Psoas muscle (tissue), 8 donors: ENCODE results near the gene TNFAIP8L2. TPM values are rescaled to one million over a fixed set of nuclear protein-coding genes. Genes with fewer than 3 reads are reported as not detected.

Source experiments
- ATAC-seq, 4 donors: fragments of 200-7000 bp; cut with Tn5 transposase; one replicate each; pipeline ENCODE4 v1.9.1; 2020; ENCODE audit warnings: moderate library complexity in 3 of 4, mild to moderate bottlenecking in 2 of 4
- DNase-seq, 2 donors: peaks; one replicate each; pipeline ENCODE4 v3.0.0-alpha.2; 2020
- H3K27ac ChIP-seq: fragments of 200-600 bp; one replicate; pipeline ENCODE4 v1.8.0; 2022
- H3K27me3 ChIP-seq, 3 donors: fragments of 200-600 bp in 1 of 3; one replicate each; pipeline versions ENCODE4 v1.6.1 to v1.8.0; 2013 to 2022; ENCODE audit warnings: low read length in 2 of 3, mild to moderate bottlenecking in 2 of 3, moderate library complexity in 1 of 3; ENCODE audit not compliant: insufficient read depth in 3 of 3
- H3K36me3 ChIP-seq, 2 donors: fragments of 200-600 bp in 1 of 2; one replicate each; pipeline versions ENCODE4 v1.6.1 to v1.8.0; 2013 to 2022; ENCODE audit warnings: low read depth in 1 of 2, mild to moderate bottlenecking in 1 of 2, moderate library complexity in 1 of 2; ENCODE audit not compliant: insufficient read depth in 1 of 2
- H3K4me1 ChIP-seq: fragments of 200-600 bp; one replicate; pipeline ENCODE4 v1.8.0; 2022
- H3K4me3 ChIP-seq: fragments of 200-600 bp; one replicate; pipeline ENCODE4 v1.8.0; 2022; ENCODE audit warnings: mild to moderate bottlenecking
- H3K9me3 ChIP-seq: fragments of 200-600 bp; one replicate; pipeline ENCODE4 v1.8.0; 2022
- CTCF ChIP-seq: fragments of 200-600 bp; IDR thresholded peaks from one replicate; pipeline ENCODE4 v1.8.0; 2022; ENCODE audit warnings: antibody characterized with exemption
- WGBS, 3 donors: extraction: QIAGEN DNeasy Blood & Tissue Kit; methylation state at CpG; one replicate each; pipeline versions ENCODE4 v1.1.6 to v1.1.7; 2013; 5-methylcytosine and 5-hydroxymethylcytosine counted together
- intact Hi-C, 2 donors: fragments of 100-400 bp; cut with DNase I; formaldehyde crosslinking; loops; one replicate each; pipeline versions ENCODE4 v1.11.0 to v1.14.2; 2022
- long read RNA-seq, 2 donors: library from polyadenylated mRNA; unstranded; transcript quantifications; one replicate each; pipeline ENCODE4 v2.0.0, GENCODE V29; 2021
- polyA plus RNA-seq, 3 donors: library from polyadenylated mRNA; stranded (reverse); fragments of 200-250 nt; gene quantifications; one replicate each; pipeline ENCODE4 v1.2.3, GENCODE V29; 2013
- total RNA-seq, 4 donors: library from RNA; stranded (reverse); fragmentation: NEBNext Ultra II Directional in 2 of 4; extraction: Animal tissue kit (Norgen Biotek cat#: 25700) in 2 of 4; gene quantifications; one replicate each; pipeline versions ENCODE4 v1.2.1 to v1.2.4, GENCODE V29; 2021 to 2023
- donor health status: healthy with polysubstance abuse.
- donor health status: DM: no; HTN: no; CAD: no; lungs with moderate emphysema.
- donor health status: Bipolar disorder and iron deficiency.
- donor health status: healthy.
- donor health status: DM: yes; HTN: yes; CAD: no.
- donor health status: DM: no; HTN: no; CAD: no.
- donor health status: DM: no; HTN: no; CAD: no.
- donor health status: DM: yes; HTN: yes; CAD: no.

The TNFAIP8L2 gene
- total RNA-seq, result 1 to 10 TPM in 1 of 4 donors, under 1 TPM in 3; 0.56 to 1.3 (median 0.74) TPM
- polyA plus RNA-seq, result 1 to 10 TPM in 2 of 3 donors, under 1 TPM in 1; 0.62 to 1.1 (median 1.1) TPM
- long read RNA-seq, donor 1, partial matches to known transcripts, result 0 of 1 reads
- long read RNA-seq, donor 1, other reads (novel, unspliced or antisense), result 0 of 1 reads
- long read RNA-seq, donor 2, result 0 reads

GRCh38 chr1:151156515-151156819, at the start of gene TNFAIP8L2:
Gene TNFAIP8L2 (plus strand): TSS chr1:151156649. CDS start chr1:151158698, 2,049 bp downstream.
- WGBS, 3 donors, result 62 to 72% (median 67%) methylated on average over 4 of the region's 4 CpGs

GRCh38 chr1:151106894-151107293, 49.6 kb upstream of the TNFAIP8L2 start:
- TF ChIP-seq CTCF, result no peak
- H3K27me3 ChIP-seq, result no peaks in the 10 kb centered on the region
- DNase-seq, result peak in 1 of 2 donors; percentile 6
- H3K4me1 ChIP-seq, result no peaks in the 10 kb centered on the region
- intact Hi-C loops, result no loop called here
- no peak overlapping the region for H3K27ac ChIP-seq
- WGBS, 3 donors, result 67 to 74% (median 71%) methylated on average over 2 of the region's 2 CpGs
- peaks cover 0 to 74% of the 10 kb centered on the region in 2 donors for H3K36me3 ChIP-seq
- no peak overlapping the region for H3K4me3 ChIP-seq
- no peak for ATAC-seq
- no peaks in the 10 kb centered on the region for H3K9me3 ChIP-seq

More at GRCh38 chr1:151156515-151156819, at the start of gene TNFAIP8L2:
- peak within 1 kb of the TSS; percentile 43 for H3K27ac ChIP-seq
- intact Hi-C loops, result loop anchor here (1.0 to 5.0 kb wide), 3 partner anchors 56 to 129 kb away; no protein-coding TSS in a partner anchor
- H3K4me1 ChIP-seq, result no peaks in the 10 kb centered on the region
- peak within 1 kb of the TSS; percentile 37 for H3K4me3 ChIP-seq
- no peaks in the 10 kb centered on the region for H3K9me3 ChIP-seq
- H3K27me3 ChIP-seq, result no peaks in the 10 kb centered on the region
- peaks cover 4 to 37% of the 10 kb centered on the region in 2 donors for H3K36me3 ChIP-seq
- ATAC-seq (peak in 2 of 4 donors; percentile 26 to 33), DNase-seq (peak in 1 of 2 donors; percentile 75)
- TF ChIP-seq CTCF, result no peak

- Histone ChIP-seq H3K27ac (no peak overlapping the region), H3K27me3 (no peaks in the 10 kb centered on the region), H3K36me3 (peaks cover 0 to 63% of the 10 kb centered on the region in 2 donors), H3K4me3 (no peak overlapping the region), H3K4me1 (peaks cover 1% of the 10 kb centered on the region), H3K9me3 (no peaks in the 10 kb centered on the region)
- intact Hi-C loops, result no loop called here
- DNase-seq (peak in 1 of 2 donors; percentile 20), ATAC-seq (no peak)
- 91 to 95% (median 92%) methylated on average over 5 of the region's 5 CpGs for WGBS, 3 donors
- TF ChIP-seq CTCF, result no peak
Measured at GRCh38 chr1:151108331-151108730, 48.1 kb upstream of the TNFAIP8L2 start.

- DNase-seq (peak in 1 of 2 donors; percentile 2), ATAC-seq (peak in 3 of 4 donors; percentile 58 to 85 (median 68))
- intact Hi-C loops, result no loop called here
- no peak for TF ChIP-seq CTCF
- Histone ChIP-seq H3K9me3 (no peaks in the 10 kb centered on the region), H3K4me3 (no peak overlapping the region), H3K27ac (no peak overlapping the region), H3K27me3 (no peaks in the 10 kb centered on the region), H3K36me3 (peaks cover 0 to 46% of the 10 kb centered on the region in 2 donors), H3K4me1 (peaks cover 11% of the 10 kb centered on the region)
- 41 to 67% (median 47%) methylated on average over 5 of the region's 5 CpGs for WGBS, 3 donors
Measured at GRCh38 chr1:151113877-151114276, 42.6 kb upstream of the TNFAIP8L2 start.
